ENCODE results near the gene DENND4A. TPM values are rescaled to one million over a fixed set of nuclear protein-coding genes. Genes with fewer than 3 reads are reported as not detected.

DENND4A gene
- total and polyA plus RNA-seq, 9 donors: 10.2 to 63.9 (median 50.2) TPM

DNA sequence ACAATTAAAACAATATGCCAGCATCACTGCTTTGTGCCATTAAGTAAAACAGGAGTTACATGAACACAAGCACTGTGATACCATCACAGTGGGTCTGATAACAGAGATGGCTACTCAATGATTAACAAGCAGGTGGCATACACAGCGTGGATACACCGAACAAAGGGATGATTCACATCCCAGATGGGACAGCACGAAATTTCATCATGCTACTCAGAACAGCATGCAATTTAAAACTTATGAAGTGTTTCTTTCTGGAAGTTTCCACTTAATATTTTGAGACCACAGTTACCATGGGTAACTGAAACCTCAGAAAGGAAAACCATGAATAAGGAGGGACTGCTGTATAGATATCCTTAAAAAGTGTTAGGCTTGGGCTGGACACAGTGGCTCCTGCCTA, 125.8 kb downstream of the DENND4A start:
- no peaks in the 10 kb centered on the region for H3K27me3 ChIP-seq
- intact Hi-C loops (cut with DNase I): no loop called here
- H3K27ac ChIP-seq: no peak overlapping the region
- no peak for TF ChIP-seq POLR2A (IDR thresholded peaks at IDR 0.05)
- H3K36me3 ChIP-seq: no peaks in the 10 kb centered on the region
- no peaks in the 10 kb centered on the region for H3K4me1 ChIP-seq (ENCODE audit: insufficient read depth)
- WGBS, 3 donors: 81 to 92% (median 84%) methylated on average over 3 of the region's 3 CpGs
- no peak overlapping the region for H3K4me3 ChIP-seq
- H3K9me3 ChIP-seq: no peaks in the 10 kb centered on the region
- DNase-seq: no peak

DNA sequence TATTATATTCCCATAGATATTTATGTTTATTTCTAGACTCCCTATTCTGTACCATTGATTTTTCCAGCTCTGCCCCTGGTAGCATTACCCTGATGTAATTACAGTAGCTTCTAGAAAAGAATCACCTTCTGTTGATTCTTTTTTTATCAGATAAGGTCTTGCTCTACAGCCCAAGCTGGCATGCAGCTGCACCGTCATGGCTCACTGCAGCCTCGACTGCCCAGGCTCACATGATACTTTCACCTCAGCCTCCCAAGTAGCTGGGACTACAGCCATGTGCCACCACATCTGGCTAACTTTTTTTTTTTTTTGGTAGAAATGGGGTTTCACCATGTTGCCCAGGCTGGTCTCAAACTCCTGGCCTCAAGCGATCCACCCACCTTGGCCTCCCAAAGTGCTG, 128.6 kb downstream of the DENND4A start:
- 88 to 91% (median 91%) methylated on average over 3 of the region's 3 CpGs for WGBS, 3 donors
- Histone ChIP-seq H3K27ac (no peak overlapping the region), H3K4me1 (ENCODE audit: insufficient read depth) (no peaks in the 10 kb centered on the region), H3K36me3 (no peaks in the 10 kb centered on the region), H3K4me3 (no peak overlapping the region), H3K9me3 (no peaks in the 10 kb centered on the region), H3K27me3 (no peaks in the 10 kb centered on the region)
- TF ChIP-seq EP300 (IDR thresholded peaks at IDR 0.05): no peak
- TF ChIP-seq, protein P1, sequence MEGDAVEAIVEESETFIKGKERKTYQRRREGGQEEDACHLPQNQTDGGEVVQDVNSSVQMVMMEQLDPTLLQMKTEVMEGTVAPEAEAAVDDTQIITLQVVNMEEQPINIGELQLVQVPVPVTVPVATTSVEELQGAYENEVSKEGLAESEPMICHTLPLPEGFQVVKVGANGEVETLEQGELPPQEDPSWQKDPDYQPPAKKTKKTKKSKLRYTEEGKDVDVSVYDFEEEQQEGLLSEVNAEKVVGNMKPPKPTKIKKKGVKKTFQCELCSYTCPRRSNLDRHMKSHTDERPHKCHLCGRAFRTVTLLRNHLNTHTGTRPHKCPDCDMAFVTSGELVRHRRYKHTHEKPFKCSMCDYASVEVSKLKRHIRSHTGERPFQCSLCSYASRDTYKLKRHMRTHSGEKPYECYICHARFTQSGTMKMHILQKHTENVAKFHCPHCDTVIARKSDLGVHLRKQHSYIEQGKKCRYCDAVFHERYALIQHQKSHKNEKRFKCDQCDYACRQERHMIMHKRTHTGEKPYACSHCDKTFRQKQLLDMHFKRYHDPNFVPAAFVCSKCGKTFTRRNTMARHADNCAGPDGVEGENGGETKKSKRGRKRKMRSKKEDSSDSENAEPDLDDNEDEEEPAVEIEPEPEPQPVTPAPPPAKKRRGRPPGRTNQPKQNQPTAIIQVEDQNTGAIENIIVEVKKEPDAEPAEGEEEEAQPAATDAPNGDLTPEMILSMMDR (IDR thresholded peaks at IDR 0.05): no peak
- intact Hi-C loops (cut with DNase I): no loop called here
- DNase-seq: no peak

DNA sequence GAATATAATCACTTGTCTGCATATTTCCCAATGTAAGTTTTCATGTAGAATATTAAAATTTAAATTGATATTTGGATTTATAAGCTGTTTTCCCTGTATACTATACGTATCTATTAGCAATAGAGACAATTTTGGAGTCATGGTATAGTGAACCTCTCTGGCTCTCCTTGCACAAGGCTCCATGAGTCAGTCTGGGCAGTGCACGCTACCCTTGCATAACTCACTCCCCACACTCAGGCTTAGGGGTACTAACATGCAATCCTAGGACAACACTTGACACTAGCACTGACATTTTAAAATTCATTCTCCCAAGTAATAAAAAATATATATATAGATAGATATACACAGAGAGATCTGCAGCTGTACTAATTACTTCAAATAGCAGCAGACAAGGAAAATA, 131.2 kb downstream of the DENND4A start:
- intact Hi-C loops (cut with DNase I): no loop called here
- Histone ChIP-seq H3K36me3 (no peaks in the 10 kb centered on the region), H3K4me1 (ENCODE audit: insufficient read depth) (no peaks in the 10 kb centered on the region), H3K27me3 (no peaks in the 10 kb centered on the region), H3K9me3 (no peaks in the 10 kb centered on the region), H3K4me3 (no peak overlapping the region), H3K27ac (no peak overlapping the region)
- 88 to 91% (median 90%) methylated on average over 2 of the region's 2 CpGs for WGBS, 3 donors
- no peak for DNase-seq
- TF ChIP-seq, protein P1 (IDR thresholded peaks at IDR 0.05): no peak
- TF ChIP-seq POLR2A (IDR thresholded peaks at IDR 0.05) (no peak), EP300 (IDR thresholded peaks at IDR 0.05) (no peak)

DNA sequence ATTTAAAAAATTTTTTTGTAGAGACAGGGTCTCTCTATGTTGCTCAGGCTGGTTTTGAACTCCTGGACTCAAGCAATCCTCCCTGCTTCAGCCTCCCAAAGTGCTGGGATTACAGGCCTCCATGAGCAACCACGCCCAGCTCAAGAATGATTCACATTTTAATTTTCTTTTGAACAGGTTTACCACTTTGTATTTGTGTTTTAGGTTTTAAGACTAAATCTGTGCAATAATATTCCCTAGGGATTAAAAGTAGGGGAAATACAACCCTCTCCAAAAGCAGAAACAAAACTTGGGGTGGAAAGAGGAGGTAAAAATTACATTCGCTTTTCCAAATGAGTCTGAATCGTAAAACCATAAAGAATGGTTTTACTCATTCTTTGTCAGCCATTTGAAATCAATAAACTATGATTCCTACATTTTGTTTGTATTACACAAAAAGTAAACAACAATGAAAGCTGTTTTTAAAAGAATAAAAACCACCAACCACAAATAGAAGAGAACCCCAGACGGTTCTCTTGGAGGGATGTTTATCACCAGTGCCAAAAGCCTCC, 132.5 kb downstream of the DENND4A start:
- DNase-seq: no peak
- H3K9me3 ChIP-seq: no peaks in the 10 kb centered on the region
- no peak overlapping the region for H3K27ac ChIP-seq
- no peak for TF ChIP-seq POLR2A (IDR thresholded peaks at IDR 0.05)
- TF ChIP-seq, protein P1 (IDR thresholded peaks at IDR 0.05): no peak
- TF ChIP-seq EP300 (IDR thresholded peaks at IDR 0.05): no peak
- no peaks in the 10 kb centered on the region for H3K36me3 ChIP-seq
- no peaks in the 10 kb centered on the region for H3K27me3 ChIP-seq
- no peak overlapping the region for H3K4me3 ChIP-seq
- WGBS, 3 donors: 78 to 81% (median 79%) methylated on average over 4 of the region's 4 CpGs
- intact Hi-C loops (cut with DNase I): no loop called here
- H3K4me1 ChIP-seq (ENCODE audit: insufficient read depth): no peaks in the 10 kb centered on the region

DNA sequence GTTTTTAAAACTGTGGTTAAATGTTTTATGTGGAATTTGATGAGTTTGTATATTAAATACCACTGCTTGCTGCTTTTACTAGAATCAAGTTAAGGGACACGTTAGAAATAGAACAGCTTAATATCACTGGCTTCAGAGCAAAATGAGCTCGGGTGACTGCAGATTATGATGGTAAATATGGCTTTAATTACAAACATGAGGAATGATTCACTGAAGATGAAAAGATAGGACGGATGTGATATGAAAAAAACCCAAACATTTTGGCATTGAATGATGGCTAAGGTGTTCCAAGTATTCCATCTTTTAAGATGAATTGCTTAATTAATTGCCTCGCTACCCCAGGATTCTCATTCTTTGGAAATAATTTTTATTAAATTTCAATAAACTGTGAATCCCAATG, 136.6 kb downstream of the DENND4A start:
- intact Hi-C loops (cut with DNase I): no loop called here
- H3K36me3 ChIP-seq: no peaks in the 10 kb centered on the region

More for the DNA sequence above, 136.6 kb downstream of the DENND4A start:
- no peak for DNase-seq
- WGBS, 3 donors: 75 to 80% (median 75%) methylated on average over 4 of the region's 4 CpGs
- Histone ChIP-seq H3K27ac (no peak overlapping the region), H3K27me3 (no peaks in the 10 kb centered on the region), H3K9me3 (no peaks in the 10 kb centered on the region), H3K4me3 (no peak overlapping the region), H3K4me1 (ENCODE audit: insufficient read depth) (no peaks in the 10 kb centered on the region)
- TF ChIP-seq, protein P1 (IDR thresholded peaks at IDR 0.05): no peak
- TF ChIP-seq POLR2A (IDR thresholded peaks at IDR 0.05) (no peak), EP300 (IDR thresholded peaks at IDR 0.05) (no peak)
